NCI-H748 (cell line): ENCODE data around the gene ASMT.
"Not testable (repeated sequence)": the region's sequence is repeated elsewhere in the genome, so short reads cannot be mapped to it uniquely, and the experiment has no call there.

Experiments used
- DNase-seq: peaks from one replicate; lab custom pipeline; 2025; ENCODE audit not compliant: unreplicated experiment; lab: John Stamatoyannopoulos, UW

Gene ASMT, protein sequence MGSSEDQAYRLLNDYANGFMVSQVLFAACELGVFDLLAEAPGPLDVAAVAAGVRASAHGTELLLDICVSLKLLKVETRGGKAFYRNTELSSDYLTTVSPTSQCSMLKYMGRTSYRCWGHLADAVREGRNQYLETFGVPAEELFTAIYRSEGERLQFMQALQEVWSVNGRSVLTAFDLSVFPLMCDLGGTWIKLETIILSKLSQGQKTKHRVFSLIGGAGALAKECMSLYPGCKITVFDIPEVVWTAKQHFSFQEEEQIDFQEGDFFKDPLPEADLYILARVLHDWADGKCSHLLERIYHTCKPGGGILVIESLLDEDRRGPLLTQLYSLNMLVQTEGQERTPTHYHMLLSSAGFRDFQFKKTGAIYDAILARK

DNA sequence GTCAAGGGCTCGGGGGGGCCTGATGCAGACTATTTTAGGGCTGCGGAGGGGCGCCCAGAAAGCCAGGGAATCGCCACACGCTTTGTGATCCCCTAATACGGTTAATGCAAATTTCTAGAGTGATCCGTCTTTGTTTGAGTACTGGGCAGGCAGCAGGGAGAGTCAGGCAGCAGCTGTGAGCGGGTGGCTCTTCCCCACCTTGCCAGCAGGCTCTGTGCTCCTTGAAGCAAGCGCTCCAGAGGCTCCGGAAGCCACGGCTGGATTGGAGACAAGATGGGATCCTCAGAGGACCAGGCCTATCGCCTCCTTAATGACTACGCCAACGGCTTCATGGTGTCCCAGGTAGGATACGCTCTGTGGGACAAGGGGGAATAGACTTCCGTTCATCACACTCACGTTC lies at the start of gene ASMT:
TSS of gene ASMT (plus strand) at position 133 of the 400 bp plus-strand sequence. CDS start at position 274, 141 bp downstream.
- DNase-seq, result no peak

DNA sequence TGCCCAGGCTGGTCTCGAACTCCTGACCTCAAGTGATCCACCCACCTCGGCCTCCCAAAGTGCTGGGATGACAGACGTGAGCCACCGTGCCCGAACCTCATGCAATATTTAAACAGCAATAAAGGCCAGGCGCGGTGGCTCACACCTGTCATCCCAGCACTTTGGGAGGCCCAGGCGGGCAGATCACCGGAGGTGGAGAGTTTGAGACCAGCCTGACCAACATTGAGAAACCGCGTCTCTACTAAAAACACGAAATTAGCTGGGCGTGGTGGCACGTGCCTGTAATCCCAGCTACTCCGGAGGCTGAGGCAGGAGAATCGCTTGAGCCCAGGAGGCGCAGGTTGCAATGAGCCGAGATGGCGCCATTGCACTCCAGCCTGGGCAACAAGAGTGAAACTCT lies 40.7 kb upstream of the ASMT start:
- DNase-seq, result not testable (repeated sequence)

DNA sequence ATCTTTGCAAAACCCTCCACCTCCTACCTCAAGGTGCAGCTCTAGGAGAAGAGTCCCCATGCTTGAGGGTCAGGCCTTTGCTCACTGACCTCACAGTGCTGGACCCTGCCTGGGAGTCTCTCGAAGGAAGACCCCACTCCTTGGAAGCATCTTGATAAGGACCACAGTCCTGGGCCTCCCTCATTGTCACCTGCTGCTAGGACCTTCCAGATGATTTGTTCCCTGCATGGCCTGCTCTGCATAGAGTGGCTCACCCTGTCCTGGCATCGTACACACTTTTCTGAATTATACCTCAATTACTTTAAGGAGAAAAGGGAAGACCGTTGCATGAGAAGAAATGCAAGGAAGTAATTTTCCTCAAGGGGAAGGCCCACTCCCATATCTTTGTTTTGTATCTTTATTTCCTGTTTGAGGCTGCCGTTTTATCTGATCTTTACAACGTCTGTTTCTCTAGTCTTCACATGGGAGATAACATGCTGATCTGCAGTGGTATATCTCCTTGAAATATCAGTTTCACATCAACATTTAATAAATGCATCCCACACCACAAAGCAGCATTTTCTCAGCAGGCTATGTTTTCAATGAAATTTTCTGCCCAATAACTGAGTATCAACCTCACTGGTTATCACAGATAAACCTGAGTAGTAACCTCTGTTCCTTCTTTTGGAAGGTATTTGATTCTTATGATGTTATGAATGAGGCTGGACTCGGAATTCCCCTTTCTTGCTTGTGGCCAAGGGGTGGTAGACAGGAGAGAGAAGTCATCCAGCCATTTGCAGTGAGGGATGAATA lies 38.5 kb upstream of the ASMT start:
- DNase-seq, result no peak

DNA sequence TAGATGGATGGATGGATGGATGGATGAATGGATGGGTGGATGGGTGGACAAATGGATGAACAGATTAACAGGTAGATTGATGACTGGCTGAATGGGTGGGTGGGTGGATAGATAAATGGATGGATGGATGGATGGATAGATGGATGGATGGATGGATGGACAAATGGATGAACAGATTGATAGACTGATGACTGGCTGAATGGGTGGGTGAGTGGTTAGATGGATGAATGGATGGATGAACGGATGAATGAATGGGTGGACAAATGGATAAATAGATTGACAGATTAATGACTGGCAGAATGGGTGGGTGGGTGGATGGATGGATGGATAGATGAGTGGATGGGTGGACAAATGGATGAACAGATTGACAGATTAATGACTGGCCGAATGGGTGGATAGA lies 37.0 kb upstream of the ASMT start:
- DNase-seq, result no peak

DNA sequence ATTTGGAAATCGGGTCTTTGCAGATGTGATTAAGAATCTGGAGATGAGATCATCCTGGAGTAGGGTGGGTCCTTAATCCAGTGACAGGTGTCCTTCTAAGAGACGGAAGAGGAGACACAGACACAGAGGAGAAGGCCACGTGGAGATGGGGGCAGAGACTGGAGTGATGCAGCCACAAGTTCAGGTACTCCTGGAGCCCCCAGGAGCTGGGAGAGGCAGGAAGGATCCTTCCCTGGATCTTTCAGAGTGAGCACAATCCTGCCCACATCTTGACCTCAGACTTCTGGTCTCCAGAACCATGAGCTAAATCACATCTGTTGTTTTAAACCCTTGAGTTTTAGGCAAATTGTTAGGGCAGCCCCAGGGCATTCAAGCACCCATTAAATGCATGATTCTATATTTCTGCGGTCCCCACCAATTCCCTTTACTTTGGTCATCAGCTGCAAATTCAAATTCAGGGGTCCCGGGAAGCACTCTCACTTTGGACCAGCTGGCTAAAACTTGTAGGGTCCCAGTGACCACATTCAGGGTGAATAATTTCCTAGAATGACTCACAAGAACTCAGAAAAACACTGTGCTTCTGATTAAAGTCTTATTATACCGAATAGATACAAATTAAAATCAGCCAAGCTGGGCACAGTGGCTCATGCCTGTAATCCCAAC lies 36.2 kb upstream of the ASMT start:
- DNase-seq, result no peak

DNA sequence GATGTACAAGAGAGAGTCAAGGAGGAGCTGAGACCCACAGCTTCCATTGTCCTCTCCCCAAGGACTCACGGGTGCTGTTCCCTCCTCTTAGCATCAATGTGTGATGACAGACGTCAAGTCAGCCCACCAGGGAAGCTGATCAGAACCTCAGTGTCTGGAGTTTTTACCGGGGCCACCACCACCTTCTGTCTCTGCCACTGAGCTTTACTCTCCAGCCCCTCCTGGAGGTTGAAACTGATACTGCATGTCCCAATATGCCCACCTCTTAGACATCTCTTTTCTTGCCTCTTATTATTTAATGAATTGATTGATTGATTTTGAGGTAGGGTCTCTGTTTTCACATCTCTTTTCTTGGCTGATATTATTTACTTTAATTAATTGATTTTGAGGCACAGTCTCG lies 33.7 kb upstream of the ASMT start:
- DNase-seq, result peak; percentile 36

DNA sequence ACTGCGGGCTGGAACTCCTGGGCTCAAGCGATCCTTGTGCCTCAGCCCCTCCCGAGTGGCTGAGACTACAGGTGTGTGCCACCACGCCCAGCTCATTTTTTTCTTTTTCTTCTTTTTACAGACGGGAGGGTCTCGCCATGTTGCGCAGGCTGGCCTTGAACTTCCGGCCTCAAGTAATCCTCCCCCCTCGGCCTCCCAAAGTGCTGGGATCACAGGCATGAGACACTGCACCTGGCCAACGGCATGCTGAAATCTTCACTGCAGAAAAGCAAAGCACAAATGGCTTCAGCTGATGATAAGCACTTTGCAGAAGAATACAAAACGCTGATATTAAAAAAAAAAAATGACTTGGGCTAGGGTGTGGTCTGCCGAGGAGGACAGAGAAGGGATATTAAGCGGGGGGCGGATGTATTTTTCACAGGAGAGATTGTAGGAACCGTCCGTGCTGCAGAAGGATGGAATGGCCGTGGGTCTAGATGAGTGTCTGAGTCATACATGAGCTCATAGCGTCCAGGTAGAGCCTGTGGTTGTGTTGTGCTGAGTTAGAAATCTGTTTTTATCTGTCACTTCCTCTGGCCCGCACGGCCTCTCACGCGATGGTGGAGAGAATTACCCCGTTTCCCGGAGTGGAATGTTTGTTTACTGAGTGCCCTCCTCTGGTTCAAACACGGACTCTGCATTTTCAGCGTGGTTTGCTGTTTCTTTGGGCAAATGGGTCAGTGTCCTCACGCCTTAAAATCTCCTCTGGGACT lies 32.0 kb upstream of the ASMT start:
- DNase-seq, result peak; percentile 27

DNA sequence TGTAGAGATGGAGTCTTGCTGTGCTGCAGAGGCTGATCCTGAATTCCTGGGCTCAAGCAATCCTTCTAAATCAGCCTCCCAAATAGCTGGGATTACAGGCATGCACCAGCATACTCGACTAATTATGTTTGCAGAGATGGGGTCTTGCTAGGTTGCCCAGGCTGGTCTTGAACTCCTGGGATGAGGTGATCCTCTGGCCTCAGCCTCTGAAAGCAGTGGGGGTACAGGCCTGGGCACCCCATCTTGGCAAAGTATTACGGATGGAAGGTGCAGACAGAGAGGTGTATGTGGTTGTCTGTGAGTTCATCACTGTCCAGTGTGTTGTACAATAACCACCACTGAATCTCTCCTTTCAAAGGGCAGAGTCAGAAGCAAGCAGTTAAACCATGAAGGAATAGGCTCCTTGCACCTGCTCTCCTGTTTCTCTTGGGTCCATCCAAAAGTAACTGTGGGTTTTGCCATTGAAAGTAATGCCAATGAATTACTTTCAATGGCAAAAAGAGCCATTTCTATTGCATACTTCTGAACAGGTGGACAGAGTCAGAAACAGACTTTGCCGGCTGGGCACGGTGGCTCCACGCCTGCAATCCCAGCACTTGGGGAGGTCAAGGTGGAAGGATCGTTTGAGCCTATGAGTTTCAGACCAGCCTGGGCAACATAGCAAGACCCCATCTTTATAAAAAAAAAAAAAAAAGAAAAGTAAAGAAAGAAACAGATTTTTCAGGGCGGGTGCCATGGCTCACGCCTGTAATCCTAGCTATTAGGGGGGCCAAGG lies 30.4 kb upstream of the ASMT start:
- no peak for DNase-seq

DNA sequence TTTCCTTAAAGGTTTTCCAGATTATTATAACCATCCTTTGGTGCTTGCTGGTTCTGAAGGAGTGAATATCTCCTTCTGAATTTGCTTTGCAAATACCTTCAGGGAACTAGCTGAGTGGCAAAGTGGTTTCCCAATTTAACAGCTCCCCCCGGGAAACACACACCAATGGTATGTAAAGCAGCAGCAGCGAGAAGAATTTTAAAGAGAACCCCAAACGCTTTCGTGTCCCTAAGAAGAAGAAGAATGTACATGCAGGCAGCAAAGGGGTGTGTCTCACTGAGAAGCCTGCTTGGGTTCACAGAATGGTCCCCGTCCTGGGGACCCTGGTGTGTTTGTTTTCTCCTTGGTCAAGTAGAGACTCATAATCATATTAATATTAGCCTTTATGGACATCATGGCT lies 27.7 kb upstream of the ASMT start:
- no peak for DNase-seq

DNA sequence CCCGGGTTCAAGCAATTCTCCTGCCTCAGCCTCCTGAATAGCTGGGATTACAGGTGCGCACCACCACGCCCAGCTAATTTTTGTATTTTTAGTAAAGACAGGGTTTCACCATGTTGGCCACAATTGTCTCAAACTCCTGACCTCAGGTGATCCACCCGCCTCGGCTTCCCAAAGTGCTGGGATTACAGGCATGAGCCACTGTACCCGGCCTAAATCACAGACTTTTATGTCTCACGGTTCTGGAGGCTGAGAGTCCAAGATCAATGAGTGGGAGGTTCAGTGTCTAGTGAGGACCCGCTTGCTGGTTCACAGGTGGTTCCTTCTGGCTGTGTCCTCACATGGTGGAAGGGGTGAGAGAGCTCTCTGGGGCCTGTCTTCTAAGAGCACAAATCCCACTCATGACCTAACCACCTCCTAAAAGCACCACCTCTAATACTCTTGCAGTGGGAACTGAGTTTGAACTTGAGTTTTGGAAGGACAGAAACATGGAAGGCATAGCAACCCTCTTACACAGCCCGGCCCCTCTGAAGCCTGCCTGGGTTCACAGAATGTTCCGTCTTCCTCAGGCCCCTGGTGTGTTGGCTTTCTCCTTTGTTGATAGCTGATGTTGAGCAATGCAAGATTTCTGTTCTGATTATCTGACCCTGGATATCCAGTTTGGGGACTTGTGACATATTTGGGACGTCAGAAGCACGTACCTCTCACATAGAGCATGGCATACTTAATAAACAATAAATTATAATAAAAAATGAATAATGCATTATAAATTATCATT lies 25.3 kb upstream of the ASMT start:
- no peak for DNase-seq

DNA sequence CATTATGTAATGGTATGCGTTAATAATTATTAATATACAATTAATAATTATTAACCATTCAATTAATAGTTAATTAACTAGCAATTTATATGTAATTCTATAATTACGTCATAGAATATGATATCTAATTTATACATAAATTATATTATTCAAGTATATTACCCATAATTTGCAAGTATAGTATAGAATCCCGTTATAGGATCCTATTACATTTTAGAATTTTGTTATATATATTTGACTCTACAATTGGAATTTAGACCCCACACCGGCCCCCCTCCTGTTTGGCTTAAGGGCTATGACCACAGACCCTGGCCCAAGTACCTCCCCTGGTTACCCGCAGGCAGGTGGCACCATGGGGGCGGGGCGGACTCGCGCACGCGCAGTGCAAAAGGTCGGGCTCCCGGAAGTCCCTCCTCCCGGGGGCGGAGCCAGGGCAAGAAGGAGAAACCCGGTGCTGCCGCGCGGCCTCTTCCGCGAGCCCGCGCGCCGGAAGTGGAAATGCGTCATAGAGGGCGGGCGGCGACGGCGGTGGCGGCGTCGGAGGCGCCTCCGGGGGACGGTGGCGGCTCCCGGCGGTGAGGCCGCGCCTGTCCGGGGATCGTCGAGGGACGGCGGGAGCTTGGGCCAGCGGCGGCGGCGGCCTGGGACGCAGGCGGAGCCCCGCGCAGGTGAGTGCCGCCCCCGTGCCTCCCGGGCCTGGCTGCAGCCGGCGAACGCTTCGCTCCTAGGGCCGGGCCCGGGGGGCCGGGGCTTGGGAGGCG lies 23.6 kb upstream of the ASMT start, which contains the start of gene AKAP17A:
TSS of gene AKAP17A (plus strand) at position 503 of the 761 bp plus-strand sequence. CDS start 1,859 bp downstream, outside the sequence.
- peak; percentile 89 for DNase-seq

DNA sequence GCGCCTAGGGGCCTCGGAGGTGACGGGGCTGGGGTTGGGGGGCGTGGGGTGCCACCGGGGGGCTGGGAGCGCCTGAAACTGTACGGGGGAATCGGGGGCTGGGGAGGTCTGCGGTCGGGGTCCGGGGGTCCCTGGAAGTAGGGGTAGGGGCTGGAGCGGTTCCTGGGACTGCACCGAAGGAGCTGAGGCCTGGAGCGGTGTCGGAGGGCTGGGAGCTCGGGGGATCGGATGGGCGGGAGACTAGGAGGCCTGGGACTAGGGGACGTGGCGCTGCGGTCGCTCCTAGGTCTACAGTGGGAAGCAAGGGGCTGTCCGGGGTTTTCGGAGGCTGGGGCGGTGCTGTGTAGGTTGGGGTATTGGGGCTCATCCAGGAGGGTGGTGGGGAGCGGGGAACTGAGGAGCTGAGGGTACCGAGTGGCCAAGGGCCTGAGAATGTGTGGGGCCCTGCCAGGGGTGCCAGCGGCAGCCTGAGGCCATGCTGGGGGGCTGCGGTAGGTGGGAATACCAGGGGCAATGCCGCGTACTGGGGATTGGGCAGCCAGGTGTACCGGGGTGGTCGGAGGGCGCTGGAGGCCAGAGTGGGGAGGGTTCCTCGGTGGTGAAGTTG lies 22.9 kb upstream of the ASMT start:
- no peak for DNase-seq

DNA sequence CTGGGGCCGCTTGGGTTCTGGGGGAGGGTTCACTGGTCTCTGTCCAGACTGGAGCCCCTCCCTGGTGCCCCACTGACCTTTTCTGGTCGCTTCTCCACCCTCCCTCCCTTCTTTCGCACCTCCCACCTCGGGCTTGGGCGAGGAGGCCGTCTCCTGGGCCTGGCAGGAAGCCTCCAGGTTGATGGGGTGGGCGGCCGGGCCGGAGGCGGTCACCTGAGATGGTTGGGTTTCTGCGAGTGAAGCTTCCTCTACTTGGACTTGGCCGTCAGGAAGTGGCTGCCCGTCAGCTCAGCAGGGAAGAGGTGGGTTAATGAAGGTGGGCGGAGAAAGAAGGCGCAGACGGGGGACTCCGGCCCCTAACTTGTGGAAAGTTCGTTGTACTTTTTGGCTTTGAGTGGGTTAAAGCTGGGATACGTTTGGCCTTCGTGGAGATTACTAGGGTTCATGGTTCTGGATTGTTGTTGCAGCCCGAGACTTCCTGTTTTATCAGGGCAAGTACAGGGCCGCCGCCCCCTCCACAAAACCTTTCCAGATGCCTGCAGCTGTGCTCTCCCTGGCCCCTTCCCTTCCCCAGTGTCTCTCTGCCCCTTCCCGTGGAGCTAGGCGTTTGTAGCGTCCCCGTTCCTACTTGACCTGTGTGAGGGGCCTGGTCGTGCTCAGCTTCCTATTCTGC lies 22.3 kb upstream of the ASMT start:
- no peak for DNase-seq

DNA sequence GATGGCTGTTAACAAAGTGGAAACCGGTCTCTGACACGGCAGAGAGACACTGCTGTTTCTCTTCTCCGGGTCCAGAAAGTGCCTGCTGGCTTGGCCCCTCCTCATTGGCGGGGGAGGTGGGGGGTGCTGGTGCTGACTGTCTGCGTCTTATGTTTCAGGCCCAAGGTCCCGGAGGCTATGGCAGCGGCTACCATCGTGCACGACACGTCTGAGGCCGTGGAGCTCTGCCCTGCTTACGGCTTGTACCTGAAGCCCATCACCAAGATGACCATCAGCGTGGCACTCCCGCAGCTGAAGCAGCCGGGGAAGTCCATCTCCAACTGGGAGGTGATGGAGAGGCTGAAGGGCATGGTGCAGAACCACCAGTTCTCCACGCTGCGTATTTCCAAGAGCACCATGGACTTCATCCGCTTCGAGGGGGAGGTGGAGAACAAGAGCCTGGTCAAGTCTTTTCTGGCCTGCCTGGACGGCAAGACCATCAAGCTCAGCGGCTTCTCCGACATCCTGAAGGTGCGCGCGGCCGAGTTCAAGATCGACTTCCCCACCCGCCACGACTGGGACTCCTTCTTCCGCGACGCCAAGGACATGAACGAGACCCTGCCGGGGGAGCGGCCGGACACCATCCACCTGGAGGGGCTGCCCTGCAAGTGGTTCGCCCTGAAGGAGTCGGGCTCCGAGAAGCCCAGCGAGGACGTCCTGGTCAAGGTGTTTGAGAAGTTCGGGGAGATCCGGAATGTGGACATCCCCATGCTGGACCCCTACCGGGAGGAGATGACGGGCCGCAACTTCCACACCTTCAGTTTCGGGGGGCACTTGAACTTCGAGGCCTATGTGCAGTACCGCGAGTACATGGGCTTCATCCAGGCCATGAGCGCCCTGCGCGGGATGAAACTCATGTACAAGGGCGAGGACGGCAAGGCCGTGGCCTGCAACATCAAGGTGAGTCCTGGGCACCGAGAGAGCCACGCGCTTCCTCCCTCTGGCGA lies 21.3 kb upstream of the ASMT start:
- DNase-seq, result no peak

DNA sequence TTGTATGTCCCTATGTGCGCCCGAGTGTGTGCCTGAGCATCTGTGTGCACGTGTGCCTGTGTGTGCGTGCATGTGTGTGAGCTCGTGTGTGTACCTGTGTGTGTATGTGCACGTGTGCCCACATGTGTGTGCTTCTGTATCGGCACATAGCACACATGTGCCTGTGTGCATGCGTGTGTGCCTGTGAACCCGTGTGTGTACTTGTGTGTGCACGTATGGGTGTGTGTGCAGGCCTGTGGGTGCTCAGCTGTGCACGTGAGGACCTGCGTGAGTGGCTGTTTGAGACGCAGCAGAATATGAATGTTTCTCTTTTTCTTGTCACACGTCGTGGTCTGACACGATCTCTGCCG lies 19.2 kb upstream of the ASMT start:
- DNase-seq, result no peak

DNA sequence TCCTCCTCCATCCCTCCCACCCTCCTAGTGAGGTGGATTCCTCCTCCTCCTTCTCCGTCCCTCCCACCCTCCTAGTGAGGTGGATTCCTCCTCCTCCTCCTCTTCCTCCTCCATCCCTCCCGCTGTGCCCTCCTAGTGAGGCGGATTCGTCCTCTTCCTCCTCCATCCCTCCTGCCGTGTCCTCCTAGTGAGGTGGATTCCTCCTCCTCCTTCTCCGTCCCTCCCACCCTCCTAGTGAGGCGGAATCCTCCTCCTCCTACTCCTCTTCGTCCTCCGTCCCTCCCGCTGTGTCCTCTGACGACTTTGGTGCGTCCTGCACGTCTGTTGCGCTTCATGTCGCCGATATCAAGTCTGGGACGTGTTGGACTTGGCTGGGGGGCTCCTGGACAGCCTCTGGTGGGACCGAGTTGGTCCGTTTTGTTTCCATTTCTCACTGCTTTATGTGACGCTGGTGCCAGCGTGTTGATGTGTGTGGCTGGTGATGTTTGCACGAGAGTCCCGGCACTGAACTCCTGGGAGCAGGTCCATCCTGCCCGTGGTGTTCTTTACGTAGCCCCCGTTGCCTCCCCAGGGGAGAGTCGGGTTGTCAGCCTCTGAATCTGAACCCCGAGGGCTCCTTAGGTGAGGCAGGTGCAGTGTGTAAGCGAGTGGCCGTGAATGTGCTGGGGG lies 18.0 kb upstream of the ASMT start:
- no peak for DNase-seq
